ENCODE measurements around the gene SLC39A5.

Gene SLC39A5

GRCh38 chr12:56234746-56235436 is 5.0 kb downstream of the SLC39A5 start:
- TF ChIP-seq, protein P1, sequence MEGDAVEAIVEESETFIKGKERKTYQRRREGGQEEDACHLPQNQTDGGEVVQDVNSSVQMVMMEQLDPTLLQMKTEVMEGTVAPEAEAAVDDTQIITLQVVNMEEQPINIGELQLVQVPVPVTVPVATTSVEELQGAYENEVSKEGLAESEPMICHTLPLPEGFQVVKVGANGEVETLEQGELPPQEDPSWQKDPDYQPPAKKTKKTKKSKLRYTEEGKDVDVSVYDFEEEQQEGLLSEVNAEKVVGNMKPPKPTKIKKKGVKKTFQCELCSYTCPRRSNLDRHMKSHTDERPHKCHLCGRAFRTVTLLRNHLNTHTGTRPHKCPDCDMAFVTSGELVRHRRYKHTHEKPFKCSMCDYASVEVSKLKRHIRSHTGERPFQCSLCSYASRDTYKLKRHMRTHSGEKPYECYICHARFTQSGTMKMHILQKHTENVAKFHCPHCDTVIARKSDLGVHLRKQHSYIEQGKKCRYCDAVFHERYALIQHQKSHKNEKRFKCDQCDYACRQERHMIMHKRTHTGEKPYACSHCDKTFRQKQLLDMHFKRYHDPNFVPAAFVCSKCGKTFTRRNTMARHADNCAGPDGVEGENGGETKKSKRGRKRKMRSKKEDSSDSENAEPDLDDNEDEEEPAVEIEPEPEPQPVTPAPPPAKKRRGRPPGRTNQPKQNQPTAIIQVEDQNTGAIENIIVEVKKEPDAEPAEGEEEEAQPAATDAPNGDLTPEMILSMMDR (IDR thresholded peaks at IDR 0.05; ENCODE audit: borderline replicate concordance, insufficient read depth, low read depth, low read length) = no peak

DNA sequence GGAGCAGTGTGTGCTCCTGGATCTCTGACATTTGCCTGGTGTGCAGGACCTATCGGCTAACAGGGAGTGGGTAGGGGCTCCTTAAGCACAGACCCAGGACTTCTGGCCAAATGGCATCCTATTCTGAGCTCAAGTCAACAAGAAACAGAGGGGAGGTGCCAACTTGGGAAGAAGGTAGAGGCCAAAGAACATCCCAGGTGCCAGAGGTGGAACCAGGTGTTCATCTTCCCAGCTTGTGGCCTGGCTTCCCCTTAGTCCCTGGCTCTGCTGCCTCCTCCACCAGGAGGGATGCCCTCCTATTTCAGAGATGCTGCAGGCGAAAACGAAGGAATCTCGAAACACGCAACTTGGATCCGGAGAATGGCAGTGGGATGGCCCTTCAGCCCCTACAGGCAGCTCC is 6.2 kb downstream of the SLC39A5 start:
- no peak overlapping the region for H3K4me3 ChIP-seq (ENCODE audit: low read depth, low read length)
- TF ChIP-seq, protein P1 (IDR thresholded peaks at IDR 0.05; ENCODE audit: borderline replicate concordance, insufficient read depth, low read depth, low read length) = no peak

More at GRCh38 chr12:56234746-56235436, 5.0 kb downstream of the SLC39A5 start:
- no peak overlapping the region for H3K4me3 ChIP-seq (ENCODE audit: low read depth, low read length)

- no peak overlapping the region for H3K4me3 ChIP-seq (ENCODE audit: low read depth, low read length)
- TF ChIP-seq, protein P1 (IDR thresholded peaks at IDR 0.05; ENCODE audit: borderline replicate concordance, insufficient read depth, low read depth, low read length) = no peak
Observed at GRCh38 chr12:56236985-56237384, 7.1 kb downstream of the SLC39A5 start.

GRCh38 chr12:56237552-56237951 is 7.7 kb downstream of the SLC39A5 start:
- no peak overlapping the region for H3K4me3 ChIP-seq (ENCODE audit: low read depth, low read length)
- TF ChIP-seq, protein P1 (IDR thresholded peaks at IDR 0.05; ENCODE audit: borderline replicate concordance, insufficient read depth, low read depth, low read length) = no peak

GRCh38 chr12:56241424-56242303 is 11.8 kb downstream of the SLC39A5 start:
- H3K4me3 ChIP-seq (ENCODE audit: low read depth, low read length) = no peak overlapping the region
- TF ChIP-seq, protein P1 (IDR thresholded peaks at IDR 0.05; ENCODE audit: borderline replicate concordance, insufficient read depth, low read depth, low read length) = no peak

DNA sequence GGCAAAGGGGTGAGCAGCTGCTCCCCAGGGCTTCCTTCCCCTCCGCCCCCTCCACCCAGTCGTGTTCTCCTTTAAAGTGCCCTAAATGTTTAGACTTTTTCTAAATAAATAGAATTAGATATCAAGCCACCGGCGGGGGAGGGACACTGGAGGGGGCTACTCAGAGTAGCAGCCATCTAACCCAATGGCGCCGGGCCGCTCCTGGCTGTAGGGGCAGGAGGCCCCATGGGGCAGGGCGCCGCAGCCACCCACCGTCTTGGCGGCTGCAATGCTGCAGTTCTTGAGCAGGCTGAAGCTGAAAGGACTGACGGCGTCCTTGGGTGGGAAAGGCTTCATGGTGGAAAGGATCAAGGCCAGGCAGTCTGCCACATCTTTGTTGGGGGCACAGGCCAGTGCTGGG is 13.1 kb downstream of the SLC39A5 start:
- TF ChIP-seq, protein P1 (IDR thresholded peaks at IDR 0.05; ENCODE audit: borderline replicate concordance, insufficient read depth, low read depth, low read length) = no peak
- no peak overlapping the region for H3K4me3 ChIP-seq (ENCODE audit: low read depth, low read length)

All from GM12875 (cell line).